NCI-H1436 (cell line): ENCODE data around the gene RNF141.

ENCODE experiments used
- DNase-seq: peaks from one replicate; lab custom pipeline; 2025; lab: John Stamatoyannopoulos, UW

The RNF141 gene

DNA sequence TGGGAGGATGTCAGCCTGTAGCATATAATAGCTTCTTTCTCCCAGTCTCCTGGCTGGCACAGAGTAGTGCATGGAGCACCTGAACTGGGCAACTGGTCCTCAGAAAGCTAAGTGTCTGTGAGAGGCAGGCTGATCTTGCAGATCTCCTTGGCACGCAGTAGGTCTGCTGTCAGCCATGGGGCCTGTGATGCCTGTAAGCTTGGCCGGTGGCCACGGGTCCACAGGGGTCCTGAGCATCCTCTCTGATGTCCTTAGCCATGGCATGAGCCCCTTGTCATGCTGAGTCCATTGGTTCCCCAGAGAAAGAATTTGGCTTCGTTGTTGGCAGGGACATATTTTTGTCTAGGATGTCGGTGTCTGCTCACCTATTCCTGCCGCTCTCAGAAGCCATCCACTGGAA, 61.0 kb downstream of the RNF141 start:
- DNase-seq: no peak

DNA sequence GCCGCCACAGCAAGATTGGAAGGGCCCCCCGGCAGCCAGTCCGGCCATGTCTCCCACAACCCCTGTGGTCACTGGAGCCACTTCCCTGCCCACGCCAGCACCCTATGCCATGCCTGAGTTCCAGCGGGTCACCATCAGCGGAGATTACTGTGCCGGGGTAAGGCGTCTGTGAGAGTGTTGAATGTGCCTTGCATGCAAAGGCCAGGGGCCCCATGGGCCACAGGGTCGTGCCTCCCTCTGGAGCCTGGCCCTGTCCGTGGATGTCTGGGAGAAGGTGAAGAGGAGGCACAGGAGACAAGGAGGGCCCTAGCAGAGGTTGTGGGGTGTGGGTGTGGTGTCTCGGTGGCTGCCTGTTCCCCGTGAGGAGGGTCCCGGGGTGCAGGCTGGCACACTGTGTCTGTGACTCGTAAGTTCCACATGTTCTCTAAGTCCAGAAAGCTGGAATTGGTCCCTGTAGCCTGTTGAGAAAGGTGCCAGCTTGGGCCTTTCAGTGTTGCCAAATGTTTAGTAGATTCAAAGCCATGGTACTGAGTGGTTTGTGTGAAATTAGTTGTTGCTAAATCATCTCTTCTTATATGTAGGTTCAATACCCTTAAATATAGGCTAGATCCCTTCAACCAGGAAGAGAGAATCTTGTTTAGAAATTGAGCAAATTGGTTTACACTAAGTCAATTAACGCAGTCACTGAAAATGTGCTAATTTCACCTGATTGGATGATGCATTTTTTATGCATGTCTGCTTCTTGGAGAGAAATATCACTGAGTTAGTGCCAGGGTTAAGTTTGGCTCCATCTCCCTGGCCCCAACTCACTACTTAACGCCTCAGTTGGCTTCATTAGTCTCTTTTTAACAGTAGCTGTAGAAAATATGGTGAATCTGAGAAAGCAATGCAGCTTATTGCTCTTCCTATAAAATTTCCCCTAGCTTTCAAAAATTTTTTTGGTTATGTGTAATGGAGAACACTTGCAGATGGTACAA, 62.1 kb downstream of the RNF141 start:
- no peak for DNase-seq

GRCh38 chr11:10478066-10478465, 62.9 kb downstream of the RNF141 start:
- no peak for DNase-seq

GRCh38 chr11:10477690-10478046, 63.3 kb downstream of the RNF141 start:
- DNase-seq: no peak

DNA sequence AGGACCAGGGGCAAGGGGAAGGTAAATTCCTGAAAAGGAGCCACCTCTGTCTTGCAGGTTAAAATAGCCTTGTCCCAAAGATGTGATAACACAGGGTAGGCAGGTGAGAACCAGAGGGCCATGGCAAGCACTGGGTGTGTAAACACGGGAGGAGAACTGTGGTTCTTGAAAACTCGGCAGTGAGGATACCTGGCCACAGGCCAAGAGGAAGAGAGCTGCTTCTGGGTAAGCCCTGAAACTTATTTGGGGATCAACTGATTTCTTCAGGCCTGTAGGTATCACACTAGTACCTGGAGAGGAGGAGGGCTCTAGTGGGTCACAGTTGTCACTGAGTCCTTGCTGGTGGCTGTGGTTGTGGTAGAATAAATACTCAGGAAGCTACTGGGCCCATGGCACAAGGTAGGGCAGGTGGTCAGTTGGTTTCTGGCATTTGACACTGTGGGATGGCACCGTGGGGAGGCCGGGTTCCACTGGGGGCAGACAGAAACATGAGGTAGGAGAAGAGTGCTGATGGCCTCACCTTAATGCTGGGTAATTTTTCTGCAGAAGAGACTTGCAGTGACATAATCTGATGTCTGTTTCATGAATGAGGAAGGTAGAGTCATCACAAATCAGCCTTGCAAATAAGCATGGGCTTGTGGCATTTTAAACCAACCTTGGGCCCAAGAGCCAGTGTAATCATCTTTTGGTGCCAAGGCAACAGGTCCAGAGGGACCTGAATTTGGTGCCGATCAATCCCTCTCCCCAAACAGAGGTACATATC, 63.9 kb downstream of the RNF141 start:
- DNase-seq: no peak

- no peak for DNase-seq
Observed at GRCh38 chr11:10476342-10476741, 64.6 kb downstream of the RNF141 start.

- no peak for DNase-seq
Observed at GRCh38 chr11:10474551-10474950, 66.4 kb downstream of the RNF141 start.

DNA sequence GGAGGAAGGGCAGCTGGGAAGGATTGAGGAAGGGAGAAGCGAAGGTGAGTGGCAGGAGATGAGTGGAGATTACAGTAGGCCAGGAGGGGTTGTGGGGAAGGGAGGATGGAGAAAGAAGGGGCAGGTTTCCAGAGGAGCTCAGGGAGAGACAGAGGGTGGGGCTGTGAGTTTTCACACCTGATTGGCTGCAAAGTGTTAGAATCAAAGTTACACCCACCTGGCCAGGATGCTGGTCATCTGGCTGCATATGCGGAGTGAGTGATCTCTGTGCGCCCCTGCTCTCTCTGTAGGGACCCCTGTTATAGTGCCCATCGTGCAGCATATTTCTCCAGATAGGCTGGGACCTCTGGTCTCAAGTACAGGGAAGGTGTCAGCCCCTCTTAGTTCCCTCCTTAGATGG, 67.6 kb downstream of the RNF141 start:
- DNase-seq: no peak

- DNase-seq: no peak
Observed at GRCh38 chr11:10462746-10463300, 78.2 kb downstream of the RNF141 start.
